Stimulated activated CD8-positive, alpha-beta memory T cell treated with anti-CD3 and anti-CD28 coated beads, Interleukin-4, amount 100 ng/mL, for 48 hours (primary cell): ENCODE data around the gene C1orf35.
A peak's percentile ranks its signal among the peaks of the same experiment; 100 is the strongest.
"Not testable (repeated sequence)": the region's sequence is repeated elsewhere in the genome, so short reads cannot be mapped to it uniquely, and the experiment has no call there.

ENCODE experiments used
- DNase-seq: peaks from one replicate; pipeline ENCODE4 v3.0.0-alpha.2; 2020

C1orf35 gene

GRCh38 chr1:228142155-228142691, 39.1 kb upstream of the C1orf35 start:
- no peak for DNase-seq

- DNase-seq = no peak
Measured at GRCh38 chr1:228141226-228142044, 38.3 kb upstream of the C1orf35 start.

- no peak for DNase-seq
Measured at GRCh38 chr1:228140724-228141225, 37.6 kb upstream of the C1orf35 start.

- DNase-seq = peak; percentile 100
Measured at GRCh38 chr1:228139931-228140723, 37.0 kb upstream of the C1orf35 start, which contains the start of gene GUK1. TSS of gene GUK1 (plus strand) at chr1:228140279. CDS start at chr1:228140303, 24 bp downstream.

GRCh38 chr1:228139406-228139930, 36.3 kb upstream of the C1orf35 start:
- DNase-seq = no peak

GRCh38 chr1:228136901-228137300, 33.8 kb upstream of the C1orf35 start:
- no peak for DNase-seq

GRCh38 chr1:228134591-228134990, 31.5 kb upstream of the C1orf35 start:
- no peak for DNase-seq

- DNase-seq = no peak
Measured at GRCh38 chr1:228131766-228132165, 28.6 kb upstream of the C1orf35 start.

GRCh38 chr1:228125185-228125584, 22.1 kb upstream of the C1orf35 start:
- no peak for DNase-seq

GRCh38 chr1:228123505-228123904, 20.4 kb upstream of the C1orf35 start:
- DNase-seq = no peak

GRCh38 chr1:228122921-228123441, 19.9 kb upstream of the C1orf35 start:
- no peak for DNase-seq

GRCh38 chr1:228120857-228121489, 17.8 kb upstream of the C1orf35 start:
- no peak for DNase-seq

GRCh38 chr1:228120351-228120750, 17.2 kb upstream of the C1orf35 start:
- DNase-seq = no peak

GRCh38 chr1:228118040-228118439, 14.9 kb upstream of the C1orf35 start:
- no peak for DNase-seq

- no peak for DNase-seq
Measured at GRCh38 chr1:228117335-228117734, 14.2 kb upstream of the C1orf35 start.

GRCh38 chr1:228114827-228115226, 11.7 kb upstream of the C1orf35 start:
- DNase-seq = no peak

- DNase-seq = no peak
Measured at GRCh38 chr1:228112617-228113016, 9.5 kb upstream of the C1orf35 start.

GRCh38 chr1:228112167-228112566, 9.0 kb upstream of the C1orf35 start:
- no peak for DNase-seq

- DNase-seq = not testable (repeated sequence)
Measured at GRCh38 chr1:228111315-228111714, 8.2 kb upstream of the C1orf35 start.

GRCh38 chr1:228110556-228110955, 7.4 kb upstream of the C1orf35 start:
- no peak for DNase-seq

- DNase-seq = no peak
Measured at GRCh38 chr1:228109962-228110488, 6.9 kb upstream of the C1orf35 start.
